Erythroblast (primary cell): ENCODE results near the gene ALDH4A1.

Source experiments
- GATA1 ChIP-seq: IDR thresholded peaks from 2 replicates; pipeline ENCODE4 v1.6.1; 2011; ENCODE audit warnings: low read depth, mild to moderate bottlenecking, control low read depth, low read length, moderate library complexity
- POLR2A ChIP-seq: IDR thresholded peaks from 2 replicates; pipeline ENCODE4 v1.6.1; 2011; ENCODE audit warnings: mild to moderate bottlenecking, low read length

GRCh38 chr1:18852501-18852900, 49.9 kb downstream of the ALDH4A1 start:
- TF ChIP-seq POLR2A: no peak
- TF ChIP-seq GATA1: no peak
